H1 (cell line): Measurements from ENCODE around the gene RAD51B. TPM values are rescaled to one million over a fixed set of nuclear protein-coding genes. Genes with fewer than 3 reads are reported as not detected.

Source experiments
- CTCF ChIA-PET: fragments of 300-600 bp; sonication (Branson Sonifier 250); formaldehyde crosslinking; loops from one replicate; lab custom pipeline; 2021; ENCODE audit not compliant: partially characterized antibody; lab: Charles Lee
- POLR2A ChIA-PET: fragments of 300-600 bp; sonication (Branson Sonifier 250); formaldehyde crosslinking; loops from one replicate; lab custom pipeline; 2021; ENCODE audit warnings: inconsistent platforms; ENCODE audit not compliant: partially characterized antibody; lab: Charles Lee
- DNase-seq, 2 experiments: peaks; one replicate each; pipeline versions ENCODE4 v3.0.0 to v3.0.0-alpha.2; 2010 to 2022; ENCODE audit warnings: low spot score in 2 of 2, low read depth in 1 of 2, mixed read lengths in 1 of 2
- FAIRE-seq: peaks from 2 replicates; lab custom pipeline; 2011; peaks lifted over from hg19 to GRCh38; lab: Jason Lieb, UNC
- H2AFZ ChIP-seq: 2 replicates; pipeline ENCODE4 v1.8.1; 2012; ENCODE audit warnings: low read length, inconsistent platforms
- H2AK5ac ChIP-seq: 2 replicates; pipeline ENCODE4 v1.6.1; 2013; ENCODE audit warnings: low read depth, low read length
- H2BK120ac ChIP-seq: replicated peaks from 2 replicates; pipeline ENCODE3; 2013; ENCODE audit warnings: low read depth, low read length, inconsistent platforms
- H2BK12ac ChIP-seq: 2 replicates; pipeline ENCODE4 v1.6.1; 2013; ENCODE audit warnings: low read depth, low read length
- H2BK15ac ChIP-seq: 2 replicates; pipeline ENCODE4 v1.6.1; 2013; ENCODE audit warnings: low read length
- H2BK20ac ChIP-seq: 2 replicates; pipeline ENCODE4 v1.6.1; 2013; ENCODE audit warnings: low read length
- H2BK5ac ChIP-seq: 2 replicates; pipeline ENCODE4 v1.6.1; 2013; ENCODE audit warnings: low read depth, low read length
- H3K14ac ChIP-seq: 2 replicates; pipeline ENCODE4 v1.6.1; 2013; ENCODE audit warnings: inconsistent platforms; ENCODE audit not compliant: insufficient read length
- H3K18ac ChIP-seq: 2 replicates; pipeline ENCODE4 v1.6.1; 2013; ENCODE audit warnings: low read length; ENCODE audit errors: extremely low read depth
- H3K23ac ChIP-seq: 2 replicates; pipeline ENCODE4 v1.6.1; 2013; ENCODE audit warnings: inconsistent platforms; ENCODE audit not compliant: insufficient read length
- H3K23me2 ChIP-seq: 2 replicates; pipeline ENCODE4 v1.6.1; 2013; ENCODE audit warnings: low read depth, low read length
- H3K27ac ChIP-seq: 2 replicates; pipeline ENCODE4 v1.6.1; 2011; ENCODE audit warnings: low read depth, low read length, inconsistent platforms
- H3K27me3 ChIP-seq, 4 experiments: replicated peaks in 1 of 4; 1 replicate in 1 of 4; 2 replicates in 3 of 4; pipeline versions ENCODE4 v1.6.1 to v1.8.1; 2011 to 2013; ENCODE audit warnings: low read length in 3 of 4, mild to moderate bottlenecking in 3 of 4, inconsistent platforms in 2 of 4, mixed read lengths in 2 of 4, moderate library complexity in 1 of 4; ENCODE audit not compliant: control insufficient read depth in 3 of 4, insufficient read depth in 3 of 4; ENCODE audit errors: extremely low read depth in 1 of 4
- H3K36me3 ChIP-seq, 4 experiments: 2 replicates each; pipeline versions ENCODE4 v1.6.1 to v1.8.1; 2011 to 2013; ENCODE audit warnings: mild to moderate bottlenecking in 4 of 4, low read length in 3 of 4, moderate library complexity in 2 of 4, control low read depth in 1 of 4, inconsistent platforms in 1 of 4; ENCODE audit not compliant: insufficient read depth in 4 of 4, control insufficient read depth in 2 of 4
- H3K4ac ChIP-seq: replicated peaks from 2 replicates; pipeline ENCODE3; 2013; ENCODE audit warnings: low read length, low read depth, mixed read lengths, inconsistent platforms; ENCODE audit not compliant: insufficient read length
- H3K4me1 ChIP-seq, 4 experiments: replicated peaks in 1 of 4; 1 replicate in 1 of 4; 2 replicates in 3 of 4; pipeline versions ENCODE4 v1.6.1 to v1.8.1; 2011 to 2013; ENCODE audit warnings: low read length in 3 of 4, inconsistent platforms in 2 of 4, mixed read lengths in 1 of 4; ENCODE audit not compliant: insufficient read depth in 4 of 4, control insufficient read depth in 3 of 4
- H3K4me2 ChIP-seq, 2 experiments: 2 replicates each; pipeline versions ENCODE4 v1.6.1 to v1.8.1; 2011 to 2013; ENCODE audit warnings: low read depth in 2 of 2, low read length in 2 of 2, control low read depth in 1 of 2, inconsistent platforms in 1 of 2, mild to moderate bottlenecking in 1 of 2; ENCODE audit not compliant: insufficient read depth in 1 of 2
- H3K4me3 ChIP-seq, 4 experiments: fragments of 200-600, 300-600 bp in 1 of 4; sonication (generic), shearing (Covaris generic), sonication (Bioruptor Twin) in 1 of 4; 2 replicates each; pipeline versions ENCODE4 v1.5.1 to v1.8.1; 2011 to 2016; ENCODE audit warnings: low read length in 4 of 4, low read depth in 3 of 4, control low read depth in 2 of 4, inconsistent platforms in 2 of 4, mild to moderate bottlenecking in 2 of 4, mixed read lengths in 1 of 4, moderate library complexity in 1 of 4; ENCODE audit not compliant: insufficient read depth in 2 of 4; ENCODE audit errors: extremely low read depth in 1 of 4
- H3K56ac ChIP-seq: replicated peaks from 2 replicates; pipeline ENCODE3; 2013; ENCODE audit warnings: low read depth, mild to moderate bottlenecking, mixed read lengths, low read length, inconsistent platforms; ENCODE audit not compliant: insufficient read length
- H3K79me1 ChIP-seq: 2 replicates; pipeline ENCODE4 v1.6.1; 2013; ENCODE audit warnings: low read depth, low read length, control low read depth
- H3K79me2 ChIP-seq, 2 experiments: 2 replicates each; pipeline versions ENCODE4 v1.6.1 to v1.8.1; 2012 to 2013; ENCODE audit warnings: low read length in 2 of 2, mild to moderate bottlenecking in 2 of 2, inconsistent platforms in 1 of 2; ENCODE audit not compliant: insufficient read depth in 2 of 2, control insufficient read depth in 1 of 2
- H3K9ac ChIP-seq, 4 experiments: replicated peaks in 1 of 4; 1 replicate in 1 of 4; 2 replicates in 3 of 4; pipeline versions ENCODE4 v1.6.1 to v1.8.1; 2011 to 2013; ENCODE audit warnings: low read depth in 3 of 4, low read length in 3 of 4, control low read depth in 2 of 4, mild to moderate bottlenecking in 2 of 4, moderate library complexity in 2 of 4, inconsistent platforms in 1 of 4; ENCODE audit errors: extremely low read depth in 1 of 4
- H3K9me3 ChIP-seq, 2 experiments: 2 replicates each; pipeline versions ENCODE4 v1.6.1 to v1.8.1; 2012 to 2013; ENCODE audit warnings: mild to moderate bottlenecking in 2 of 2, moderate library complexity in 2 of 2, control low read depth in 1 of 2, inconsistent platforms in 1 of 2, low read depth in 1 of 2, low read length in 1 of 2, mixed read lengths in 1 of 2; ENCODE audit not compliant: insufficient read depth in 2 of 2
- H4K20me1 ChIP-seq, 2 experiments: replicated peaks in 1 of 2; 2 replicates each; pipeline versions ENCODE3 to v1.8.1; 2011 to 2013; ENCODE audit warnings: inconsistent platforms in 2 of 2, low read length in 2 of 2, mild to moderate bottlenecking in 1 of 2; ENCODE audit not compliant: insufficient read depth in 2 of 2, control insufficient read depth in 1 of 2
- H4K5ac ChIP-seq: 2 replicates; pipeline ENCODE4 v1.6.1; 2013; ENCODE audit warnings: low read length, low read depth, mixed read lengths, inconsistent platforms; ENCODE audit not compliant: insufficient read length
- H4K8ac ChIP-seq: 2 replicates; pipeline ENCODE4 v1.8.0; 2013; ENCODE audit warnings: mild to moderate bottlenecking, moderate library complexity, low read length, inconsistent platforms; ENCODE audit not compliant: insufficient read depth; ENCODE audit errors: extremely low read depth
- H4K91ac ChIP-seq: replicated peaks from 2 replicates; pipeline ENCODE3; 2013; ENCODE audit warnings: low read length, mixed read lengths, inconsistent platforms; ENCODE audit not compliant: insufficient read length
- BCL11A ChIP-seq, 2 experiments: IDR thresholded peaks; one replicate each; pipeline ENCODE4 v1.6.1; 2011; ENCODE audit warnings: low read depth in 2 of 2, low read length in 2 of 2, mild to moderate bottlenecking in 2 of 2
- KDM1A ChIP-seq: fragments of 200-600, 300-600 bp; sonication (generic); IDR thresholded peaks from 2 replicates; pipeline ENCODE4 v1.7.1; 2016; ENCODE audit warnings: mild to moderate bottlenecking, low read length, borderline replicate concordance
- PHF8 ChIP-seq: fragments of 200-600 bp; sonication (generic); conservative IDR thresholded peaks from 2 replicates; pipeline ENCODE4 v1.7.1; 2012; ENCODE audit warnings: low read depth, mild to moderate bottlenecking, inconsistent platforms, low read length, moderate library complexity
- POU5F1 ChIP-seq: IDR thresholded peaks from 2 replicates; pipeline ENCODE4 v1.6.1; 2011; ENCODE audit warnings: low read depth, mild to moderate bottlenecking, low read length, moderate library complexity
- SIRT6 ChIP-seq: IDR thresholded peaks from one replicate; pipeline ENCODE4 v1.7.1; 2012; ENCODE audit warnings: low read length, inconsistent platforms
- SP2 ChIP-seq: IDR thresholded peaks from 2 replicates; pipeline ENCODE4 v1.6.1; 2012; ENCODE audit warnings: mild to moderate bottlenecking, low read length, inconsistent platforms
- WGBS, 2 experiments: shearing (Covaris generic) in 1 of 2; methylation state at CpG; one replicate each; pipeline versions ENCODE4 v1.1.6 to v1.1.7; 2013 to 2015; ENCODE audit warnings: low lambda C conversion rate in 2 of 2, mixed read lengths in 2 of 2, inconsistent platforms in 1 of 2, low coverage in 1 of 2, missing lambda C conversion rate in 1 of 2; ENCODE audit not compliant: insufficient replicate concordance in 2 of 2, insufficient coverage in 1 of 2, insufficient read length in 1 of 2; ENCODE audit errors: extremely low coverage in 1 of 2, missing lambda C conversion rate in 1 of 2; 5-methylcytosine and 5-hydroxymethylcytosine counted together
- polyA plus RNA-seq, 7 experiments: library from polyadenylated mRNA; depleted of rRNA in 3 of 7; stranded (reverse) in 5 of 7; unstranded in 2 of 7; fragments of >200 nt in 5 of 7; fragments of 200-250 nt in 2 of 7; gene quantifications; 1 replicate in 5 of 7; 2 replicates in 1 of 7; 4 replicates in 1 of 7; pipeline versions ENCODE4 v1.2.1 to v1.2.3, GENCODE V29; 2011 to 2013; ENCODE audit warnings: missing spikeins in 2 of 7, mixed read lengths in 2 of 7
- total RNA-seq: library from RNA; stranded (reverse); fragmentation: NEBNext Ultra II Directional; extraction: Animal tissue kit (Norgen Biotek cat#: 25700); gene quantifications from 2 replicates; pipeline ENCODE4 v1.2.1, GENCODE V29; 2021

RAD51B gene
- total and polyA plus RNA-seq, 2 of the 8 experiments (the other 6 are each of a cell fraction or from before 2014, with no cell fraction given), result 3.9 to 14.9 TPM

- Histone ChIP-seq H3K9me3 (peaks cover 3 to 7% of the 10 kb centered on the region in 2 experiments), H2AFZ (no peak overlapping the region), H3K79me2 (no peaks in the 10 kb centered on the region), H3K9ac (no peak overlapping the region), H4K20me1 (no peaks in the 10 kb centered on the region), H3K4me3 (no peak overlapping the region), H3K79me1 (no peaks in the 10 kb centered on the region; the same call in 1 of the 2 replicates), H4K8ac (no peak overlapping the region), H3K4me2 (no peak overlapping the region), H2BK120ac (no peak overlapping the region), H3K23ac (no peak overlapping the region), H3K4ac (no peak overlapping the region), H2BK5ac (no peak overlapping the region), H3K18ac (no peak overlapping the region), H2AK5ac (no peak overlapping the region), H3K56ac (no peak overlapping the region), H4K5ac (no peak overlapping the region), H2BK12ac (no peak overlapping the region), H2BK20ac (no peak overlapping the region), H3K23me2 (no peaks in the 10 kb centered on the region), H3K27ac (no peak overlapping the region), H4K91ac (no peak overlapping the region), H2BK15ac (no peak overlapping the region), H3K14ac (no peak overlapping the region), H3K4me1 (peaks cover 0 to under 1% (median 0%) of the 10 kb centered on the region in 4 experiments; a peak in 2 of 7 replicates), H3K36me3 (no peaks in the 10 kb centered on the region), H3K27me3 (no peaks in the 10 kb centered on the region)
- ChIA-PET CTCF (interaction anchor here (0.9 to 1.7 kb wide), 2 partner anchors 40 to 41 kb away, joined by 3 to 4 read pairs; no protein-coding TSS in a partner anchor), POLR2A (interaction anchor here (0.6 kb wide), 1 partner anchor 214 kb away, joined by 4 read pairs; no protein-coding TSS in a partner anchor)
- FAIRE-seq, result no peak
- WGBS, 2 experiments, result 82% methylated on average over 5 of the region's 5 CpGs; no CpG with 5 or more reads in 1 of the 2 experiments
- no peak for DNase-seq
- TF ChIP-seq SP2, result no peak
- TF ChIP-seq SIRT6, result no peak
- no peak for TF ChIP-seq POU5F1
- TF ChIP-seq KDM1A, result no peak
- no peak for TF ChIP-seq BCL11A (IDR thresholded peaks at IDR 0.05; ENCODE audit: low read depth in 2 of 2, low read length in 2 of 2)
- no peak for TF ChIP-seq PHF8
Observed at GRCh38 chr14:68622856-68623255, 803.3 kb downstream of the RAD51B start.
